PC-3 (cell line): ENCODE results near the gene COX10.

Experiments
- EZH2 ChIP-seq: fragments of 300-600 bp; sonication (generic); IDR thresholded peaks from one replicate; pipeline ENCODE4 v1.6.1; 2017; ENCODE audit warnings: antibody characterized with exemption, mild to moderate bottlenecking, low read length; ENCODE audit not compliant: unreplicated experiment
- EZH2phosphoT487 ChIP-seq: fragments of 300-600 bp; sonication (generic); IDR thresholded peaks from 2 replicates; pipeline ENCODE4 v1.6.1; 2018; ENCODE audit warnings: mild to moderate bottlenecking, antibody characterized with exemption, low read length, borderline replicate concordance
- TF ChIP-seq, protein P1 (sequence below): fragments of 300-600 bp; sonication (generic); conservative IDR thresholded peaks from 2 replicates; pipeline ENCODE4 v1.5.1; 2017; ENCODE audit warnings: antibody characterized with exemption, low read depth, mild to moderate bottlenecking, low read length

DNA sequence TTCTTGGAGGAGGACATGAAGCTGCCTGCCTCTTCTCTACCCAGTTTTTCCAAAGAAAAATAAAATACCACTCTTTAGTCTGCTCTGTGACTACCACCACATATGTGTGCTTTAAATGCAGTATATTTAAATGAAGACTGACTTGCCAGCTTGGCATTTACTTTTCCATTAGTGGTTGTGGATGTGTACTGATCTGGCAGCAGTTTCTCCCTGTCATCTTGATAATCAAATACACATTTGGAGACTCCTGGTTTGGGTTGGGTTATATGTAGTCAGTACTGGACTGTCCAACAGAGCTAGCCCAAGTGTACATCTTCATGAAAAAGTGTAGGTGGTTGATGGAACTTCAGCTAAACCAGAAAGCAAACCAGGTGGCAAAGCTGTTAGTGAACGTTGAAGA lies 19.9 kb downstream of the COX10 start:
- TF ChIP-seq EZH2 (no peak), EZH2phosphoT487 (no peak)
- TF ChIP-seq, protein P1, sequence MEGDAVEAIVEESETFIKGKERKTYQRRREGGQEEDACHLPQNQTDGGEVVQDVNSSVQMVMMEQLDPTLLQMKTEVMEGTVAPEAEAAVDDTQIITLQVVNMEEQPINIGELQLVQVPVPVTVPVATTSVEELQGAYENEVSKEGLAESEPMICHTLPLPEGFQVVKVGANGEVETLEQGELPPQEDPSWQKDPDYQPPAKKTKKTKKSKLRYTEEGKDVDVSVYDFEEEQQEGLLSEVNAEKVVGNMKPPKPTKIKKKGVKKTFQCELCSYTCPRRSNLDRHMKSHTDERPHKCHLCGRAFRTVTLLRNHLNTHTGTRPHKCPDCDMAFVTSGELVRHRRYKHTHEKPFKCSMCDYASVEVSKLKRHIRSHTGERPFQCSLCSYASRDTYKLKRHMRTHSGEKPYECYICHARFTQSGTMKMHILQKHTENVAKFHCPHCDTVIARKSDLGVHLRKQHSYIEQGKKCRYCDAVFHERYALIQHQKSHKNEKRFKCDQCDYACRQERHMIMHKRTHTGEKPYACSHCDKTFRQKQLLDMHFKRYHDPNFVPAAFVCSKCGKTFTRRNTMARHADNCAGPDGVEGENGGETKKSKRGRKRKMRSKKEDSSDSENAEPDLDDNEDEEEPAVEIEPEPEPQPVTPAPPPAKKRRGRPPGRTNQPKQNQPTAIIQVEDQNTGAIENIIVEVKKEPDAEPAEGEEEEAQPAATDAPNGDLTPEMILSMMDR = no peak
